Measurements from ENCODE around the gene DHRS1.

Gene DHRS1

GRCh38 chr14:24327303-24327702 is 27.7 kb upstream of the DHRS1 start:
- no peak for DNase-seq

- DNase-seq = no peak
Observed at GRCh38 chr14:24325963-24326362, 26.4 kb upstream of the DHRS1 start.

DNA sequence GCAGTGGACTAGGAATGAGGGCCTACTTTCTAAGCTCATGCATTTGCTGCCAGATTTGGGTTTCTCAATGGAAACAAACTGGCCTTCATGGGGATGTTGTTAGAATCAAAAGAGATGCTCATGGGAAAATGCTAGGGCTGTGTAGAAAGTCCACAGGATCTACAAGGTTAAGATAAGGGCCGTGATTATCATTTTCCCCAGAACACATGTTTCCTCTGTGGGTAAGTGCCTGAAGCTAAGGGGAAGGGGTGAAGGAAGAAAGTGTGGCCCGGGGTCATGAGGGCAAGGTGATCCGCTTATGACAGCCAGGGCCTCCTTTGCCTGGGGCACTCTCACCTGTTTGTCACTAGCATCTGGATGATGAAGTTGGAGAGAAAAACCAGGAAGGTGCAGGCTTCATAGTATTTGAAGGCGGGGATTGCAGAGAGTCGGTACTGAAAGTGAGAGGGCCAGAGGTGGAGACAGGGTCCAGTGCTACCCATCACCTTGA is 25.5 kb upstream of the DHRS1 start:
- DNase-seq = no peak

- DNase-seq = no peak
Observed at GRCh38 chr14:24324024-24324423, 24.4 kb upstream of the DHRS1 start.

DNA sequence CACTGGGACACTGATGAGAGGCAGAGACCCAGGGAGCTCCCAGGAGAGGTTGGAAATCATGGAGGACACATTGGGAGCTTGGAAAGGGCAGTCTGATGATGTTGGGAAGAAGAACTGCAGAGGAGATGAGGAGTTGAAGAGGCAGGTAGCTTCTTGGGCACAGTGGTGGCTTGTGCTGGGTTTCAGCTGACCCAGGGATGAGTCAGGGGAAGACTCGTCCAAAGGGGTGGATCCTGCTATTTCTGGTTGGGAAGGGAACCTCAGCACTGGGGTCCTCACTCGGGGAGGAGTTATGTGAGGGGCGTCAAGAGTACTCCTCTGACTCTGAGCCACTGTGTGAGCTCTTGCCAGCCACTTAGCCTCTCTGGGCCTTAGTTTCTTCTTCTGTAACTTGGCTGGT is 23.8 kb upstream of the DHRS1 start:
- DNase-seq = no peak

- no peak for DNase-seq
Observed at GRCh38 chr14:24322672-24323071, 23.1 kb upstream of the DHRS1 start.

DNA sequence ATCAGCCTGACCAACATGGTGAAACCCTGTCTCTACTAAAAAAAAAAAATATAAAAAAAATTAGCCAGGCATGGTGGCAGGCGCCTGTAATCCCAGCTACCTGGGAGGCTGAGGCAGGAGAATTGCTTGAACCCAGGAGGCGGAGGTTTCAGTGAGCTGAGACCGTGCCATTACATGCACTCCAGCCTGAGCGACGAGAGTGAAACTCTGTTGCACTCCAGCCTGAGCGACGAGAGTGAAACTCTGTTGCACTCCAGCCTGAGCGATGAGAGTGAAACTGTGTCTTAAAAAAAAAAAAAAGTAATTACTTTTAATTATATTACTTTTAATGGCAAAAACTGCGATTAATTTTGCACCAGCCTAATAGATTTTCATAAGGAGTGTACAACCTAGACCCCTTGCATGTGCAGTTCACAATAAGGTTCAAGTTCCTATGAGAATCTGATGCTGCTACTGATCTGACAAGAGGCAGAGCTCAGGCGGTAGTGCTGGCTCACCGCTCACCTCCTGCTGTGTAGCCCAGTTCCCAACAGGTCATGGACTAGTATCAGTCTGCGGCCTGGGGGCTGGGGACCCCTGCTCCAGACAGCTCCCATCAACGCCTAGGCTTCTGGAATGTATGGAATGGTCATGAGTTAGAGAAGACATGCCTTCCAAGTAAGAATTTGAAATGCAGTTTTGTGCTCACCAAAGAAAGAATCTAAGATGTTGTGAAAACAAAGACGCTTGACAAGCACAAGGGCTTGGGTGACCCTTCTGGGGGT is 21.8 kb upstream of the DHRS1 start:
- no peak for DNase-seq

GRCh38 chr14:24317141-24317928 is 17.8 kb upstream of the DHRS1 start:
- no peak for DNase-seq

DNA sequence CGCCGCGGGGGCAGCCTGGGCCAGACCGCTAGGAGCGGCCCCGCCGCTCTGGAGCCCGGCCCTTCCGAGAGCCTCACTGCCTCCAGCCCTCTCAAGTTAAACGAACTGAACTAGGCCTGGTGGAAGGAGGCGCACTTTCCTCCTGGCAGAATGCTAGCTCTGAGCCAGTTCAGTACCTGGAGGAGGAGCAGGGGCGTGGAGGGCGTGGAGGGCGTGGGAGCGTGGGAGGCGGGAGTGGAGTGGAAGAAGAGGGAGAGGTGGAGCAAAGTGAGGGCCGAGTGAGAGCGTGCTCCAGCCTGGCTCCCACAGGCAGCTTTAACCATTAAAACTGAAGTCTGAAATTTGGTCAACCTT is 17.0 kb upstream of the DHRS1 start:
- DNase-seq = no peak

DNA sequence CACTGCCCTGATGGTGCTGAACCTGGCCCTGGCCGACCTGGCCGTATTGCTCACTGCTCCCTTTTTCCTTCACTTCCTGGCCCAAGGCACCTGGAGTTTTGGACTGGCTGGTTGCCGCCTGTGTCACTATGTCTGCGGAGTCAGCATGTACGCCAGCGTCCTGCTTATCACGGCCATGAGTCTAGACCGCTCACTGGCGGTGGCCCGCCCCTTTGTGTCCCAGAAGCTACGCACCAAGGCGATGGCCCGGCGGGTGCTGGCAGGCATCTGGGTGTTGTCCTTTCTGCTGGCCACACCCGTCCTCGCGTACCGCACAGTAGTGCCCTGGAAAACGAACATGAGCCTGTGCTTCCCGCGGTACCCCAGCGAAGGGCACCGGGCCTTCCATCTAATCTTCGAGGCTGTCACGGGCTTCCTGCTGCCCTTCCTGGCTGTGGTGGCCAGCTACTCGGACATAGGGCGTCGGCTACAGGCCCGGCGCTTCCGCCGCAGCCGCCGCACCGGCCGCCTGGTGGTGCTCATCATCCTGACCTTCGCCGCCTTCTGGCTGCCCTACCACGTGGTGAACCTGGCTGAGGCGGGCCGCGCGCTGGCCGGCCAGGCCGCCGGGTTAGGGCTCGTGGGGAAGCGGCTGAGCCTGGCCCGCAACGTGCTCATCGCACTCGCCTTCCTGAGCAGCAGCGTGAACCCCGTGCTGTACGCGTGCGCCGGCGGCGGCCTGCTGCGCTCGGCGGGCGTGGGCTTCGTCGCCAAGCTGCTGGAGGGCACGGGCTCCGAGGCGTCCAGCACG is 16.4 kb upstream of the DHRS1 start:
- DNase-seq = no peak

GRCh38 chr14:24315243-24315806 is 15.7 kb upstream of the DHRS1 start:
- no peak for DNase-seq

DNA sequence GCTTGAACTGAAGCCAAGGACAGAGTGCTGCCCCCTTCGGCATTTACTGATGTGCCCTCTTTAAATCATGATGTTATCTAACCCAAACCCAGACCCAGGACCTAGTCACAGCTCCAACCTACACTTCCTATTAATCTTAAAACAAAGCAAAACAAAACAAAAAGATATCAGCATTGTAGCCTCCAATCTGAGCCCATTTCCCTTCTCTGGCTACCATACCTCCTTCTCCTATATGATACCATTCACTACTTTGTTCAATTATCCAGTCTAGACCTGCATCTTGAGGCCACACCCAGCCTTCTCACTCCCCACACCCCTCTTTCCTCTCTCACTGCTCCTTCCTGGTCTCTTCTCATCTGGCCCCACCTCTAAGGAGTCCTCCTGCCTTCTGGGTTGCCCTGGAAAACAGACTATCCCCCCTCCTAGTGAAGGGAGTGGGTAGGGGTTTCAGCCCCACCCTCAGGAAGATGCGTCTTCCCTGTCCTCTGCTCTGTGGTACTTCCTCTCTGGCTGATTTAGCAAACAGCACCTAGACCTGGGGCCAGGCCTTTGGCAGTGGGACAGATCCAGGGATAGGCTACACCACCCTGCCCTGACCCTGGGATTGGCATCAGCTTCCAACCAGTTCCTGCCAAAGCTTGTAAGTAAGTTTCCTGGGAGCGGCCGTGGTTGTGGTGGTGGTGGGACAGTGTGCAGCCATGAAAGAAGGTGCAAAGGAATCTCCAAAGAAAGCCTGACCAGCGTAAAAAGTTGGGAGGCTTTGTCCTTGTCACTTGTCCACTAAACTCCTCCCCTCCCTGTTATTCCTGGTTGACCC is 15.0 kb upstream of the DHRS1 start:
- DNase-seq = no peak

DNA sequence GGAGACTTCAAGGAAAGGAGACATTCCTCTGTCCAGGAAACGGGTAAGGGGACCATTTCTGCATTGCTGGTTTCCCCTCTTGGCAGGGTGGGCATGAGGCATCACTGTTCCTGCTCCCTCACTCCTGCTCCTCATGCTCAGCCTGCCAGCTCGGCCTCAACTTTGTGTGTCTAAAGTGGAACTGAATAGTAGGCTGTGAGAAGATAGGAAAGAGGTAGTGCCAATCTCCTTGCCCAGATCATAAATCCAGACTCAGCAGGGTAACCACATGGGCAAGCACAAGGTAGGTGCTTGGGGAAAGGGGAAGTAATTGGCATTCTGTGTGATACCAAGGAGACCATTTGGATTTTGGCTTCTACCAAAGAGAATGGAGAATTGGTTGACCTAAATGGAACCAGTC is 14.3 kb upstream of the DHRS1 start:
- DNase-seq = no peak

GRCh38 chr14:24312736-24313507 is 13.3 kb upstream of the DHRS1 start:
- peak in 2 of 14 donors; percentile 15 to 40 for DNase-seq

DNA sequence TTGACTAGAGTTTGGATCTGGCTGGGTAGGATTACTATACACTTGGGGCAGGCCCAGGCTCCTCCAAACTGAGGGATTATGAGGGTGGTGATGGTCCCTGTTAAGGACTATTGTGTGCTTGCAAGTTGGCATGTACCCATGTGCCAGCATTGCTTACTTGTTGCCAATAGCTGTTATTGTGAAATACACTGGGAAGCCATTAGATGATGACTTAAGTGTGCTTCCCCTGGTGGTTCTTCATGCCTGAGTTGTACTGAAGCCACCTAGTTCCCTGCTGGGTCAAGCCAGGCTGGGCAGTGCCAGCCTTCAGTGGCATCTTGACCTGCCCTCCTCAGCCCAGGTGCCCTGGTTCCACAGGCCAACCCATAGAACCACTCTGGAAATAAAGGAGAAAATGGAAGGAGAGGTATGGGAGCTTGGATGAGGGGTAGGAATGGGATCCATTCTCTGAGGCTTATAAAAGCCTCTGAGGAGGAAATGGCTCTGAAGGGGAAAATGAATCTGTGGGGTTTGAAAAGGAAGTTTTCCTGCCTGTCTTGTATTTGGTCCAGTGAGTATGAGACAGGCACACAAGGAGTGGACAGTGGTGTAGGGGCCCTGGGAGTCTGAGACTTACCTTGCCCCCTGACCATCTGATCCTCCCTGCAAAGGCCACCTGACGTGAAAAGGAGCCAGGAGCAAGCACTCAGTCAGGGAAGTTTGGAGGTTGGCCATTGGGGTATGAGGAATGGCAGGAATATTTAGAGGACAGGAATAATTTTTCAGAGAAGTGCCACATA is 12.4 kb upstream of the DHRS1 start:
- no peak for DNase-seq

GRCh38 chr14:24310646-24311604 is 11.3 kb upstream of the DHRS1 start, which contains the start of gene LTB4R:
TSS of gene LTB4R (plus strand) at chr14:24311502. CDS start at chr14:24315652, 4,150 bp downstream.
- DNase-seq = peak in 10 of 14 donors; percentile 28 to 82 (median 62)

DNA sequence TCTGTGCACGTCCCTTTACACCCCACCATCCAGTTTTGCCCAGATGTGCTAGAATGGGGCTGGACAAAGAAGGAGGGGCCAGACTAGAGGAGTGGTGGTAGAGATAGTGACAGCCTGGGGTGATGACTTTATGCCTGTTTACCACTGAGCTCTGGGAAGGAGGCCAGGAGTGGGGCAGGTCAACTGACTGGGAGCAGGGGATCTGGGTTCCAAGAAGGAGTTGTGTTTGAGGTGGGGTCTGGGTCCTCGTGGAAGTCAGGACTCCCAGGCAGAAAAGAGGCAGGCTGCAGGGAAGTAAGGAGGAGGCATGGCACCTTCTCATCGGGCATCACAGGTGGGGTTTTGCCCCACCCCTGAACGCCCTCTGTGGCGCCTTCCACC is 10.7 kb upstream of the DHRS1 start:
- DNase-seq = no peak

DNA sequence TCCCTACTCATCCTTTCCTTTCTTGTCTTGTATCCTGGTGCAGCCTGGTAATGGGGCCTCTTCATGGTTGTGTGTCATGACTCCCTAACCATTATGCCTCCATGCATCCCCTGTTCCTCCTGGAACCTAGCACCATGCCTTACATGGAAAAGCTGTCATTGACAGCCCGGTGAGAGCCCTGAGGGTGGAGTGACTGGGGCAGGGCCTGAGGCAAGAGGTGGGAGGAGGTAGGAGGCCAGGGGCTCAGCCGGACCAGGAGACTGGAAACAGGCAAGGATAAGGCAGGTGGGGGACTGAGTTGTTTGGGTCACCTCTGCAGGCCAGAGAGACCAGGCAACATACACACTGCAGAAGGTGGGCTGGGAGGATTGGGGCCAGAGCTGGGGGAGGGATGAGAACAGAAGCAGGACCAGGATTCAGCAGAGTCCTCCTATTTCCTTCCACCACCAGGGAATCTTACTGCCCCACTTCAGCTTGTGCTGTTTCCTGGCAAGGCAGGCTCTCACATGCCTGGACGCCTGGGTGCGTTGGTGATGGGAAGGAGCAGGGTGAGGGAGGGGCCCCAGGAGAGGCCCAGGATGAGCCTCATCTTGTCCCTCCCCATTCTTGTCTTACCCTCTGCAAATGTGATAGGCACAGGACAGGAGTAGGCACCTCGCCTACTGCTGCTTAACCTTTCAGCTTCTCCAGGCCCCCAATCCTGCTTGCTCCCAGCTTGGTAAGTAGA is 10.1 kb upstream of the DHRS1 start, which contains the start of gene LTB4R2:
Gene LTB4R2 (plus strand): TSS at position 603 of the 727 bp plus-strand sequence. CDS start 525 bp downstream, outside the sequence.
- DNase-seq = no peak

Data from C1 segment of cervical spinal cord (tissue), 14 donors.